Islet of Langerhans (tissue), 1 donor: ENCODE data around the gene MIGA2.

ENCODE experiments used
- FAIRE-seq: peaks from one replicate; lab custom pipeline; 2011; peaks lifted over from hg19 to GRCh38; lab: Jason Lieb, UNC

MIGA2 gene

DNA sequence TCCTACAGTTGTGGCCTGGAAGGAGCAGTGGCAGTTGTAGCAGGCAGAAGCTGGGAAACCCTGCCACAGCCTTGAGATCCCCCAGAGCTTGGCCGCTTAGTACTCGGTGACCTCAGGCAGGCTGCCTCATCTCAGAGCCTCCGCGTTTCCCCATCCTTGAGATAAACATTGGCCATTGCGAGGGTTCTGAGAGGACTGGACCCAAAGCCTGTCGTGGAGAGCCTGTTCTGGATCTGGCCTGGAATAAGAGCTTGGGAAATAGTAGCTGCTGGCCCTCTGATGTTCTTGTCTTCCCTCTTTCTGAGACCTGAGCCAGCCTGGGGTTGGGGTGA is 1.3 kb downstream of the MIGA2 start:
- no peak for FAIRE-seq

DNA sequence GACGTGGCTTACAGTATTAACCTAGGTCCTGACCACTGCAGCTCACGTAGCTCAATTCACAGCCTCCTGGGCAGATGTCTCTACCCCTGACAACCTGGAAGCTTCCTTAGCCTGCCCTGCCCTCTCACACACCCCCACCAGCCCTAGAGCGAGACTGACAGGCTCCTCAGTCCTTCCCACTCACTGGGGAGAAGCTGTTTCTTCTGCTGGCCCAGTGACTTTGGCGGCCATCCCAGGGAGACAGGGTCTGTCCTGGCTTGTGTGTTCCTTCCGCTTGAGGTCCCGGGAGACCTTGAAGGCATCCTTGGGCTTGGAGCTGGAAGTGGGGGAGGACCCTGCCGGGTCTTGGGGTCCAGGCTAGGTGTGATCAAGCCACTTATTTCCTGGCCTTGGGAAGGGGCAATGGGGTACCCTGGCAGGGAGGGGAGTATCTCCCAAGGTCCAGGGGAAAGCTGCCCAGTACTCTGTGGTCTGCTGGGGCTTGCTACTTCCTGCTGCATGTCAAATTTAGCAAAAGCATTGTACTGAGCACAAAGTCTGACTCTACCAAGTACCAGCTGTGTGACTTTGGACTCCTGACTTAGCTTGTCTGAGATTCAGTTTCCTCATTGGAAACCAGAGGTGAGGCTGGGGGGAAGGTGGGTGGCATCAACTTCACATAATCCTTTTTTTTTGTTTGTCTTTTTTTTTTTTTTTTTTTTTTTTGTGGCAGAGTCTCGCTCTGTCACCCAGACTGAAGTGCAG is 1.9 kb downstream of the MIGA2 start:
- no peak for FAIRE-seq

- FAIRE-seq = no peak
Observed at GRCh38 chr9:129040113-129040643, 3.8 kb downstream of the MIGA2 start.

GRCh38 chr9:129042016-129042415 is 5.6 kb downstream of the MIGA2 start:
- no peak for FAIRE-seq

DNA sequence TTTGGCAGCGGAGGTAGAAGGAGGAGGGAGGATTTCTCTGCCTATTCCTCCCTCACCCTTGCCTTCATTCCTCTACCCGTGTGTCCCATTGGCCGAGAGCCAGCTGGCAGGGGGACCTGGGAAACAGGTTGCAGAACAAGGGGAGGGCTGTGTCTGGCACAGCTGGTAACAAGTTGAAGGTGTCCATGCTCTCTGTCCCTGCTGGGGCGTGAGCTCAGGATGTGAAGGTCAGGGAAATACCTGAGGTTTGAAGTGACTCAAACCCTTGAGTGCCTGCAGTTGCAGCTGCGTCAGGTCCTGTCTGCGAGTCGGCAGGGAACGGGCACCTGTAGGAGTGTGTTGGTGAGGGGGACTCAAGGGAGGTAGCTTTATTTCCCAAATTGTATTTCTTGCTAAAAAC is 16.2 kb downstream of the MIGA2 start:
- FAIRE-seq = no peak

DNA sequence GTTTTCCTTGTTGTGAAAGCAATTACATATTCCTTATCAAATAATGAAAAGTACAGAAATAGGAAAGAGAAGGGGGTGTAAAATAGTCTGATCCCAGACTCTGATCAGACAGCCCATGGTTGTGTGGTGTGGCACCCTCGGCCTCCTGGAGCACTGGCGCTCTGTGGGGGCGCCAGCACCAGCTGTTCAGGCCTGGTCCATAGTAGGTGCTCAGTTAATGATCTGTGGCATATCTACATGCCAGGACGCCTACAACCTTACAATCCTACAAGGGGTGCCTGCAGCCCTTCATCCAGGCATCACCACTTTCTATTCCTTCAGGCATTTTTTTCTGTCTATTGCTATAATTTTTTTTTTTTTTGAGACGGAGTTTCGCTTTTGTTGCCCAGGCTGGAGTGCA is 16.6 kb downstream of the MIGA2 start:
- no peak for FAIRE-seq

- FAIRE-seq = no peak
Observed at GRCh38 chr9:129054163-129054851, 17.9 kb downstream of the MIGA2 start.

GRCh38 chr9:129058965-129059795 is 22.8 kb downstream of the MIGA2 start:
- no peak for FAIRE-seq

GRCh38 chr9:129059796-129060785 is 23.7 kb downstream of the MIGA2 start:
- FAIRE-seq = no peak

DNA sequence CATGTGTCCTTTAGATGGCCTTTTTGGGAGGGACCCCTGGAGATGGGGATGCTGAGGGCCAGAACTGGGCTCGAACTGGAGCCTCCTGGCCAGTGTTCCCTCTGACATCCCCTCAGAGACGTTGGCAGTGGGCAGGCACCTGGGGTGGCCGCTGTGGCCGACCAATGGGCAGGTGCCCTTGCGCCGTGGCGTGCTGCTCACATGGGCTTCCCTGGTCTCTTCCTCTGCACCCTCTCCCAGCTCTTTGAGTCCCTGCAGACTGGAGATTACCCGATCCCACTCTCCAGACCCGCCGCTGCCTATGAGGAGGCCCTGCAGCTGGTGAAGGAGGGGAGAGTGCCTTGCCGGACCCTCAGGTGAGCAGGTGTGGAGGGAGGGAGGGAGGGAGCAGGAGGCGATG is 24.6 kb downstream of the MIGA2 start:
- no peak for FAIRE-seq

GRCh38 chr9:129063061-129063460 is 26.6 kb downstream of the MIGA2 start:
- no peak for FAIRE-seq

DNA sequence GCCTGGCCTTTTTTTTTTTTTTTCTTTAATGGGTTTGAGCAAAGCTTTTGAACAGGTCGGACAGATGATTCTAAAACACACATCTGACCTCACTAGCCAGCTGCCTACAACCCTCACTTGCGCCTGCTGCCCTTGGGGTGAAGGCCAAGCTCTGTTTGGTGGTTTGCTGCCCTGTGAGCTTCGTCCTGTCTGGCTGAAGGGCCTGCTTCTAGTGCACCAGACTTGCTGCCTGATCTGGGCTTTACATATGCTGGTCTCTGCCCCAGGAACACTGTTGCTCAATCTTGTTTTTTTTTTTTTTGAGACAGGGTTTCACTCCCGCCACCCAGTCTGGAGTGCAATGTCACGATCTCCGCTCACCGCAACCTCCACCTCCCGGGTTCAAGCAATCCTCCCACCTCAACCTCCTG is 28.1 kb downstream of the MIGA2 start:
- no peak for FAIRE-seq

DNA sequence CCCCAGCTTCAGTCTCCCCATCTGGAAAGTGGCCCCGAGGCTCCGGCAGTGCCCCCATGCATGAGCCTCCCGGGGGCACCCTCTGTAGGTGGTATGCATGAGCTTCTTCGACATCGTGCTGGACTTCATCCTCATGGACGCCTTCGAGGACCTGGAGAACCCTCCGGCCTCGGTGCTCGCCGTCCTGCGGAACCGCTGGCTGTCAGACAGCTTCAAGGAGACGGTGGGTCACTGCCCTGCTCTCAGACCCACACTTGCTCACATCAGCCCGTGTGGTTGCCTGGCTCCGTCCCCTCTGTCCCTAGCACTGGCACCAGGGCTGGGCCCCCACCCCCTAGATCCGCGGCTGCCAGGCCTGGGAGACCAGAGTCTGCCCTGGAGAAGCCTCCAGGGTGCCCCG is 31.7 kb downstream of the MIGA2 start:
- FAIRE-seq = no peak

- FAIRE-seq = no peak
Observed at GRCh38 chr9:129068990-129069861, 32.8 kb downstream of the MIGA2 start.

DNA sequence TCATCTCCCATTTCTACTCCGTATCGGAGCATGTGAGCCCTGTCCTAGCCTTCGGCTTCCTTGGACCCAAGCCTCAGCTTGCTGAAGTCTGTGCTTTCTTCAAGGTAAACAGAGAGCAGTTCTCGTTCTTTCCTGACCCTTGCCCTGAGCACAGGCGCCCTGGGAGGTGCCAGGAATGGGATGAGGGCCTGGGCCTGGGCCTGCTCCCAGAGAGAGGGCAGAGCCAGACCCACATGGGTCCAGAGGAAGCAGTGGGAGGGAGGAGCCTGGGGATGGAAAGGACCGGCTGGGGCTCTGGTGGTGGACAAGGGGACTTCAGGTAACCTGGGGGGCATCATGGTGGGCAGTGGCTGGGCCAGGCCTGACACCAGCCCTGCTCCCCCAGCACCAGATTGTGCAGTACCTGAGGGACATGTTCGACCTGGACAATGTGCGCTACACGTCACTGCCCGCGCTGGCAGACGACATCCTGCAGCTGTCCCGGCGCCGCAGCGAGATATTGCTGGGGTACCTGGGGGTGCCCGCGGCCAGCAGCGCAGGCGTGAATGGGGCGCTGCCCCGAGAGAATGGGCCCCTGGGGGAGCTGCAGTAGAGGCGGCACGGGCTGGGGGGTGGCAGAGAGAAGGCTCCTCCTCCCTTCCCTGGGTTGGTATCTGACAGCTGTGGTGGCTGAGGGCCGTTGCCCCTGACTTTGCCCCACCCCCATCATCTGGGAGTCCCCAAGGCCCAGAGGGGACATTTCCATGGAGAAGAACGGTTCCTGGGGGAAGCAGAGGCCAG is 33.6 kb downstream of the MIGA2 start:
- no peak for FAIRE-seq

GRCh38 chr9:129070696-129071525 is 34.5 kb downstream of the MIGA2 start:
- FAIRE-seq = no peak

GRCh38 chr9:129071526-129072126 is 35.2 kb downstream of the MIGA2 start:
- no peak for FAIRE-seq

DNA sequence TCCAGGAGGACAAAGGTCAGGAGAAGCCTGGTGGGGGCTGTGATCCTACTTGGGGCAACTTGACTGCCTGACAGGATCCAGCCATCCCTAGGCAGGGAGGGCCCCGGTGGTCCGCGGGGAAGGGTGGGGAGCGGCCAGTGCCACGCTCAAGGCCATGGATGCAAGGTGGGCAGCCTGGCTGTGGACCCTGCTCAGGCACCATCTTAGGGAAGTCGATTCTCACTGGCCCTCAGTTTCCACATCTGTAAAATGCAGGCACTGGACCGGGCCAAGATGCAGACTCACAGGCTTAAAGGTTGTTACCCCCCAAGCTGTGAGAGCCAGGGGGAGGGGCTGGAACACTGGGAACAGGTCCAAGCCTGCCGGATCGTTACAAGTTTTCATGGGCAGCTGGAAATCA is 35.7 kb downstream of the MIGA2 start:
- no peak for FAIRE-seq

GRCh38 chr9:129073404-129073803 is 37.0 kb downstream of the MIGA2 start:
- FAIRE-seq = no peak
